Measurements from ENCODE around the gene FERMT2. TPM values are rescaled to one million over a fixed set of nuclear protein-coding genes. Genes with fewer than 3 reads are reported as not detected.

FERMT2 gene
- total RNA-seq, 1 donor from 2014 or later = 324 TPM

DNA sequence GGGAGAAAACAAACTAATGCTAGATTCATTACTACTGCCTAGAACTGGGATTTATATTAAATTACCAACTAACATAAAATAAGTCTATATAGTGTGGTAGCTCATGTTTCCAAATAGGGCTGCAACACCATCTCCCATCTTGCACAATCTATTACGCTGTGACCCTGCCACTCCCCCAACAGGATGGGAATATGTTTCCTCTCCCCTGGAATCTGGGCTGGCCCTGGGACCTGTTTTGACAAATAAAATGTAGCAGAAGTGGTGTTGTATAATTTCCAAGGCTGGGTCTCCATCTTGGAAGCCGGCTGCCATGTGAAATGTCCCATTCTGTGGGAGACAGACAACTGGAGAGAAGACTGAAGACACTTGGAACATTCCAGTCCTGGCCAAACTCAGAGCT, 45.6 kb upstream of the FERMT2 start:
- H3K36me3 Mint-ChIP-seq (ENCODE audit: low read depth, unreplicated experiment) = no peaks in the 10 kb centered on the region

DNA sequence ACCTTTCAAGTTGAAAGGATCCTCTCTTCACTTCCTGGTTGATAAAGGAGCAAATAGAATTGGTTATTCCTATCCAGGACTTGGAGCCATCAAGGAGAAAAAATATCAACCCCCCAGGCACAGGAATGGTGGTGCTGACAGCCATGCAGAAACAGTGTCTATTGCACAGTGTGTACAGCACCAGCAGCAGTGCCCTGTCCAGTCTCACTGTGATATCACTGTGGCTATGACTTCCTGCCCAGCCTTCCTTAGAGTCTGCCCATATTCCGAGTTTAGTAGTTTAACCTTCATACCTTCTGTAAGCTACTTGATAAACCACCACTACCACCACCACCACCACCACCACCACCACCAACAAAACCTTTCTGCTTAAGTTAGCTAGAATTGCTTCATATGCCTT, 45.1 kb upstream of the FERMT2 start:
- no peak overlapping the region for H2AFZ ChIP-seq (ENCODE audit: low read depth, low read length)
- peaks cover 5% of the 10 kb centered on the region for H3K4me1 ChIP-seq (ENCODE audit: insufficient read depth, low read length)
- Mint-ChIP-seq H3K4me1 (ENCODE audit: low read depth, unreplicated experiment) (peaks cover 3% of the 10 kb centered on the region), H3K27me3 (ENCODE audit: low read depth, unreplicated experiment) (no peaks in the 10 kb centered on the region), H3K27ac (ENCODE audit: unreplicated experiment) (no peak overlapping the region), H3K36me3 (ENCODE audit: low read depth, unreplicated experiment) (no peaks in the 10 kb centered on the region), H3K4me3 (ENCODE audit: unreplicated experiment) (no peak overlapping the region), H3K9me3 (ENCODE audit: unreplicated experiment) (no peaks in the 10 kb centered on the region)
- H3K27ac ChIP-seq (ENCODE audit: low read depth, low read length) = no peak overlapping the region
- no peaks in the 10 kb centered on the region for H3K36me3 ChIP-seq (ENCODE audit: insufficient read depth, low read length)
- no peaks in the 10 kb centered on the region for H3K27me3 ChIP-seq (ENCODE audit: insufficient read depth, low read length)
- no peaks in the 10 kb centered on the region for H4K20me1 ChIP-seq (ENCODE audit: insufficient read depth, low read length)
- no peak for DNase-seq (ENCODE audit: low read depth)
- no peak for TF ChIP-seq EZH2 (IDR thresholded peaks at IDR 0.05; ENCODE audit: insufficient read depth, low read length)
- TF ChIP-seq, protein P1, sequence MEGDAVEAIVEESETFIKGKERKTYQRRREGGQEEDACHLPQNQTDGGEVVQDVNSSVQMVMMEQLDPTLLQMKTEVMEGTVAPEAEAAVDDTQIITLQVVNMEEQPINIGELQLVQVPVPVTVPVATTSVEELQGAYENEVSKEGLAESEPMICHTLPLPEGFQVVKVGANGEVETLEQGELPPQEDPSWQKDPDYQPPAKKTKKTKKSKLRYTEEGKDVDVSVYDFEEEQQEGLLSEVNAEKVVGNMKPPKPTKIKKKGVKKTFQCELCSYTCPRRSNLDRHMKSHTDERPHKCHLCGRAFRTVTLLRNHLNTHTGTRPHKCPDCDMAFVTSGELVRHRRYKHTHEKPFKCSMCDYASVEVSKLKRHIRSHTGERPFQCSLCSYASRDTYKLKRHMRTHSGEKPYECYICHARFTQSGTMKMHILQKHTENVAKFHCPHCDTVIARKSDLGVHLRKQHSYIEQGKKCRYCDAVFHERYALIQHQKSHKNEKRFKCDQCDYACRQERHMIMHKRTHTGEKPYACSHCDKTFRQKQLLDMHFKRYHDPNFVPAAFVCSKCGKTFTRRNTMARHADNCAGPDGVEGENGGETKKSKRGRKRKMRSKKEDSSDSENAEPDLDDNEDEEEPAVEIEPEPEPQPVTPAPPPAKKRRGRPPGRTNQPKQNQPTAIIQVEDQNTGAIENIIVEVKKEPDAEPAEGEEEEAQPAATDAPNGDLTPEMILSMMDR (IDR thresholded peaks at IDR 0.05; ENCODE audit: insufficient read depth, low read depth, low read length) = no peak
- no peaks in the 10 kb centered on the region for H3K79me2 ChIP-seq (ENCODE audit: insufficient read depth, low read length)
- peaks cover 2% of the 10 kb centered on the region for H3K9me3 ChIP-seq (ENCODE audit: insufficient read depth, low read depth, low read length)
- no peak overlapping the region for H3K4me2 ChIP-seq (ENCODE audit: low read length)
- no peak for FAIRE-seq
- H3K9ac ChIP-seq (ENCODE audit: low read length) = no peak overlapping the region
- no peak overlapping the region for H3K4me3 ChIP-seq (ENCODE audit: insufficient read depth, low read depth, low read length)

More for the DNA sequence above, 45.6 kb upstream of the FERMT2 start:
- DNase-seq (ENCODE audit: low read depth) (no peak), FAIRE-seq (no peak)
- TF ChIP-seq, protein P1 (IDR thresholded peaks at IDR 0.05; ENCODE audit: insufficient read depth, low read depth, low read length) = no peak
- no peak for TF ChIP-seq EZH2 (IDR thresholded peaks at IDR 0.05; ENCODE audit: insufficient read depth, low read length)
- no peaks in the 10 kb centered on the region for H3K9me3 Mint-ChIP-seq (ENCODE audit: unreplicated experiment)
- H3K9me3 ChIP-seq (ENCODE audit: insufficient read depth, low read depth, low read length) = peaks cover 2% of the 10 kb centered on the region
- H3K27ac Mint-ChIP-seq (ENCODE audit: unreplicated experiment) = no peak overlapping the region
- no peak overlapping the region for H2AFZ ChIP-seq (ENCODE audit: low read depth, low read length)
- H3K27me3 Mint-ChIP-seq (ENCODE audit: low read depth, unreplicated experiment) = no peaks in the 10 kb centered on the region
- H3K9ac ChIP-seq (ENCODE audit: low read length) = no peak overlapping the region
- peaks cover 5% of the 10 kb centered on the region for H3K4me1 ChIP-seq (ENCODE audit: insufficient read depth, low read length)
- no peaks in the 10 kb centered on the region for H3K27me3 ChIP-seq (ENCODE audit: insufficient read depth, low read length)
- H3K79me2 ChIP-seq (ENCODE audit: insufficient read depth, low read length) = no peaks in the 10 kb centered on the region
- no peak overlapping the region for H3K4me3 ChIP-seq (ENCODE audit: insufficient read depth, low read depth, low read length)
- H3K27ac ChIP-seq (ENCODE audit: low read depth, low read length) = no peak overlapping the region
- H3K4me1 Mint-ChIP-seq (ENCODE audit: low read depth, unreplicated experiment) = peaks cover 3% of the 10 kb centered on the region
- H3K4me3 Mint-ChIP-seq (ENCODE audit: unreplicated experiment) = no peak overlapping the region
- no peak overlapping the region for H3K4me2 ChIP-seq (ENCODE audit: low read length)
- no peaks in the 10 kb centered on the region for H3K36me3 ChIP-seq (ENCODE audit: insufficient read depth, low read length)
- no peaks in the 10 kb centered on the region for H4K20me1 ChIP-seq (ENCODE audit: insufficient read depth, low read length)

DNA sequence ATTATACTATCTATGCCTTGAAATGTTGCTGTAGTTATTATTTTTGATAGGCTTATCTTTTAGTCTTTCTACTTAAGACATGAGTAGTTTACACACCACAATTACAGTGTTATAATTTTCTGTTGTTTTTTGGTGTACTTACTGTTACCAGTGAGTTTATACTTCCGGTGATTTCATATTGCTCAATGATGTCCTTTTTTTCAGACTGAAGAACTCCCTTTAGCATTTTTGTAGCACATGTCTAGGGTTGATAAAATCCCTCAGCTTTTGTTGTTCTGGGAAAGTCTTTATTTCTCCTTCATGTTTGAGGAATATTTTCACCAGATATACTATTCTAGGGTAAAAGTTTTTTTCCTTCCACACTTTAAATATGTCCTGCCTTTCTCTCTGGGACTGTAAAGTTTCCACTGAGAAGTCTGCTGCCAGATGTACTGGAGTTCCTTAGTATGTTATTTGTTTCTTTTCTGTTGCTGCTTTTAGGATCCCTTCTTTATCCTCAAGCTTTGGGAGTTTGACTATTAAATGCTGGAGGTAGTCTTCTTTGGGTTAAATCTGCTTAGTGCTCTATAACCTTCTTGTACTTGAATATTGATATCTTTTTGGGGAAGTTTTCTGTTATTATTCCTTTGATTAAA, 41.5 kb upstream of the FERMT2 start:
- H3K36me3 ChIP-seq (ENCODE audit: insufficient read depth, low read length) = no peaks in the 10 kb centered on the region
- FAIRE-seq = no peak
- Mint-ChIP-seq H3K27me3 (ENCODE audit: low read depth, unreplicated experiment) (no peaks in the 10 kb centered on the region), H3K9me3 (ENCODE audit: unreplicated experiment) (no peaks in the 10 kb centered on the region), H3K4me3 (ENCODE audit: unreplicated experiment) (no peak overlapping the region), H3K4me1 (ENCODE audit: low read depth, unreplicated experiment) (peaks cover 3% of the 10 kb centered on the region), H3K36me3 (ENCODE audit: low read depth, unreplicated experiment) (no peaks in the 10 kb centered on the region), H3K27ac (ENCODE audit: unreplicated experiment) (no peak overlapping the region)
- H3K9me3 ChIP-seq (ENCODE audit: insufficient read depth, low read depth, low read length) = peaks cover 2% of the 10 kb centered on the region
- H3K9ac ChIP-seq (ENCODE audit: low read length) = no peak overlapping the region
- no peaks in the 10 kb centered on the region for H3K27me3 ChIP-seq (ENCODE audit: insufficient read depth, low read length)
- no peak overlapping the region for H3K27ac ChIP-seq (ENCODE audit: low read depth, low read length)
- DNase-seq (ENCODE audit: low read depth) = no peak
- H4K20me1 ChIP-seq (ENCODE audit: insufficient read depth, low read length) = no peaks in the 10 kb centered on the region
- no peak overlapping the region for H3K4me3 ChIP-seq (ENCODE audit: insufficient read depth, low read depth, low read length)
- no peaks in the 10 kb centered on the region for H3K79me2 ChIP-seq (ENCODE audit: insufficient read depth, low read length)
- peaks cover 2% of the 10 kb centered on the region for H3K4me1 ChIP-seq (ENCODE audit: insufficient read depth, low read length)
- TF ChIP-seq EZH2 (IDR thresholded peaks at IDR 0.05; ENCODE audit: insufficient read depth, low read length) = no peak
- TF ChIP-seq, protein P1 (IDR thresholded peaks at IDR 0.05; ENCODE audit: insufficient read depth, low read depth, low read length) = no peak
- H3K4me2 ChIP-seq (ENCODE audit: low read length) = no peak overlapping the region
- H2AFZ ChIP-seq (ENCODE audit: low read depth, low read length) = no peak overlapping the region
